HuH-7 (cell line): Measurements from ENCODE around the gene HMX3.
A peak's percentile ranks its signal among the peaks of the same experiment; 100 is the strongest.

Source experiments
- DNase-seq: peaks from one replicate; pipeline ENCODE4 v3.0.0; 2011; ENCODE audit warnings: low spot score

Gene HMX3

DNA sequence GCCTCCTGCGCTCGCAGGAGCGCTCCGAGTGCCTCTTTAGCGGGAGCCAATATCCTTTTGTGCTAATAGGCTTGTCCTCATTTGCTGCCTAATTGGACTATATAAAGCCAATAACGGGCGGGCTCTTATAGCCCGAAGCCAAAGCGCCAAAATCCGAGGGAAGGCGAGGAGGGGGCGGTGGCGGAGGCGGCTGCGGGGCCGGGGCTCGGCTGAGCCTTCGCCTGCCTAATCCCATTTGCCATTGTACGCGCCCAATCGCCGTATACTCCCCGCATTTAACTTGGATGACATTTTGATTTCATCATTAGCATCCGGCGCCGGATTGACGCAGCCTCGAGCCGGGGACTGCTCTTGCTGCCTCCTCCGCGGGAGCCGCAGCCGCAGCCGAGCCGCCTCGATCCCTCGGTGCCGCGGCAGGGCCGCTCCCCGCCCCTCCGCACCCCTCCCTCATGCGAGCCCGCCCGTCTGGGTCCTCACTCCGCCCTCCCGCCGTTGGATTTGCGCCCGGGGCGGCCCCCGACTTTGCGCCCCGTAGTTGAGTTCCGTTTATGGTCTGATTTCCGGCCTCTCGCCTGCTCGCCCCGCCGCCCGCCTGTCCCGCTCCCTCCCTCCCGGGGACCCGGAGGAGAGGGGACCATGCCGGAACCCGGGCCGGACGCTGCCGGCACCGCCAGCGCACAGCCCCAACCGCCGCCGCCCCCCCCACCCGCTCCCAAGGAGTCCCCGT, at the start of gene HMX3:
TSS of gene HMX3 (plus strand) at position 556 of the 727 bp plus-strand sequence. CDS start at position 637, 81 bp downstream.
- peak; percentile 58 for DNase-seq

DNA sequence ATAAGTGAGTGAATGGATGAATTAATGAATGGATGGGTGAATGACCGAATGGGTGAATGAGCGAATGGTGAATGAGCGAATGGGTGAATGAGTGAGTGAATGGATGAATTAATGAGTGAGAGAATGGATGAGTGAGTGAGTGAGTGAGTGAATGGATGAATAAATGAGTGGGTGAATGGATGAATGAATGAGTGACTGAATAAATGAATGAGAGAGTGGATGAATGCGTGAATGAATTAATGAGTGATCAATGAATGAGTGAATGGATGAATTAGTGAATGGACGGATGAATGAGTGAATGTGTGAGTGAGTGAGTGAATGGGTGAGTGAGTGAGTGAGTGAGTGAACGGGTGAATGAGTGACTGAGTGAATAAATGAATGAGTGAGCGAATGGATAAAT, 49.5 kb upstream of the HMX3 start:
- DNase-seq: no peak

DNA sequence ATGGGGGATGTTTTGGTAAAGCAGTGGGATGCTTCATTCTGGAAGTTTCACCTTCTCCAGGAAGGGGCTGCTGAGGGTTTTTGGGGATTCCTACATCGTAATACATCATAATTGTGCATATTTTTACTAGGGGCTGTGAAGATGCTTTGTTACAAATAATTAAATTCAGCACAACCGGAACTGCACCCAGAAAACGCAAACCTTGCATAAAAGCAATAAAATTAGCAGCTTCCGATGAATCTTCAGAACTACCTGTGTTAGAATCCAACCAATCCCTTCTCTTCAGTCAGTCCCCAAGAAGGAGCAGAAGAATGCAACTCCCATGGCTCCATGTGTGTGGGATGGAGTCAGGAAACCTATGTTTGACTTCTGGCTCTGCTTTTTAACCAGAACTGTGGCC, 48.4 kb upstream of the HMX3 start:
- no peak for DNase-seq

DNA sequence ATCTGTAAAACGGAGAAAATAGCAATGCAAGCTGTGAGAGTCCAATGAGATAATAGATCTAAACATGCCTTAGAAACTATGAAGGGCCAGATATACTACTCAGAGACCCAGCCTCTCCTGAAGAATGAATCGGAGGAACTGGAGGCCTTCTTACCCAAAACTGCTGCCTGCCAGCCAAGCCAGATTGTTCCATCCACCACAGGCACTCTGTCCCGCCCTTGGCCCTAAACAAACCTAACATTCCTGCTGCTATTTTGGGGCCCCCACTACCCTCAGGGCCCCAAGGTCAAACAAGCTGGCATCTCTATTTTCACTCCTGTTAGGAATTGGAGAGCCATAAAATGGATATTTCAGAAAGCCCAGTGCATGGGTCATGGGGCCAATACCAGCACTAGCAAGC, 48.0 kb upstream of the HMX3 start:
- DNase-seq: no peak

DNA sequence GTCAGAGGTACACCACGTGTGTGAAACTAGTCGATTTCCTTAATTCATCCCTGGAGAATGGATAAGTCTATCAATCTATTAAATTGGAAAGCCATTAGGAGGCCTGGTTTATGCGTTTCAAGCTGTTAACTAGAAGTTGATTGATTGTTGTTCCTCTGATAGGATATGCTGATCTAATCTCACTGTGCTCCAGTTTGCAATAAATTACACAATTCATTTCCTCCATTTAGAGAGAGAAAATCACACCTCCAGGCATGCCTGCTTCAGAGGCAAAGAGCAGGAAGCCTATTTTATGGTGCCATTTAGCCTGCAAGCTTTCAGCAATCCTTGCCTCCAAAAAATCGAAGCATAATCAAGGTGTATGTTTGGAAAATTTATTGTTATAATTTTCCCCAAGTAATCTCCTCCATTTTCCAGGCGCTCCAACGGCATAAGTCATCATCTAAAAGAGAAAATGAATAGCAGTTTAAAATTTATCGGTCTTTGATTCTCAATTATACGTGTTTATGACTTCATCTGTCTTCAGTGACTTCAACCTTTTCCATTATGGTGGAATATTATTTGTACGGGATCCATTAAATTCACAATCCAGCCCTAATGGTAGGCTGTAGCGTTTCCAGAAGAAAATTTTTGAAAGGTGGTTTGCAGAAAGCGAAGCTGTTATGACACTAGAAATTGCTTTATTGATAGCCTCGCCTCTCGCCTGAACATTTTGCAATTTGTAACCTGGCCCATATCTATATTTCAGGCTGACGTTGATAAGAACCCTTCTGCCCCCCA, 42.9 kb upstream of the HMX3 start:
- DNase-seq: no peak

DNA sequence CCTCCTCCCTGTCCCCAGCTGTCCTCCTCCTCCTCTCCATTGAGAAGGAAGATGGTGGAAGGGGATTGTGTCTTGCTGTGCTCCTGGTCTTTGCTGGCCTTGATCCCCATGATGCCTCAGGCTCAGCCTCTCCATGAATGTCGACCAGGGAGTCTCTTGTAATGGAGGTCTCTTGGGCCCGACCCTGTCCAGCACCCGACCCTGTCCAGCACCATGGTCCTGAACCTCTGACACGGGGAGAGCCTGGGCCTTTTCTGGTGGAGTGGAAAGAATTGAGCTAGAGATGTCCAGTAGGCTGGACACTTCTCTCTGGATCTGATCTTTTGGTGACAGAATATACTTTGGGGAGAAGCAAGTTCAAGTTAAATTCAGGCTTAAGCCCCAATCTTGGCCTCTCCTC, 42.3 kb upstream of the HMX3 start:
- DNase-seq: no peak

DNA sequence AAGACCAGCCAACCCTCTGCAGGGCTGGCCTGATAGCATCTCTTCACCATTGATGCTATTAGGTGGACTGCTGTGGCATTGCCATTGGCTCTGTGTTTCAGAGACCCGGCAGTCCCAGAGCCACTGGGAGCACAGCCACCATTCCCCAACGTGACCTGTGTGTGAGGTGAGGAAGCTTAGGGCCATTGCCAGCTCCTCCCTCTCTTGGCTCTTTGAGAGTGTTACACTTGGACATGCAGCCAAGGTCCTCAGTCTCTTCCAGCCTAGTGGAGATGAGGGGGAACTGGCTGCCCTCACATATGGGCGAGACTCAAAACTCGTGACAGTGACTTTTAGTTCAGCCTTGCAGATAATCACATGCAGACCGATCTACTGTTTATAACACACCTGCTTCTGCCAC, 39.3 kb upstream of the HMX3 start:
- no peak for DNase-seq

DNA sequence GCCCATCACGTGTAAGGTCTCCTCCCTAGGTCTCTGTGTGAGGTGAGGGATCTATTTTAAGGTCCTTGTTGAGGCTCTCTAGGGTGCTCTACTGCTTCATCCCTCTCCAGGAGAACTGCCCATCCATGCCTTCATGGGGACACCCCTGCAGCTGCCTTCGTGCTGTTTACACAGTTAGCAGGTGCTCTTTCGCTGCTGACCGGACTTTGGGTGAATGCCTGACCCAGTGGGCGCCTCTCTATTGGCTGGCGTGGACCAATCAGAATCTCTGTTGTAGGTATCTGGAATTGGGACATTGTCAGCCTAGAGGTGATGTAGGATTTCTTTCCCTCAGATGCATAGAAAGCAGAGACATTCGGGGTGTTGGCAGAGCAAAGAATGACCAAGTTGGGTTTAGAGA, 38.7 kb upstream of the HMX3 start:
- no peak for DNase-seq

DNA sequence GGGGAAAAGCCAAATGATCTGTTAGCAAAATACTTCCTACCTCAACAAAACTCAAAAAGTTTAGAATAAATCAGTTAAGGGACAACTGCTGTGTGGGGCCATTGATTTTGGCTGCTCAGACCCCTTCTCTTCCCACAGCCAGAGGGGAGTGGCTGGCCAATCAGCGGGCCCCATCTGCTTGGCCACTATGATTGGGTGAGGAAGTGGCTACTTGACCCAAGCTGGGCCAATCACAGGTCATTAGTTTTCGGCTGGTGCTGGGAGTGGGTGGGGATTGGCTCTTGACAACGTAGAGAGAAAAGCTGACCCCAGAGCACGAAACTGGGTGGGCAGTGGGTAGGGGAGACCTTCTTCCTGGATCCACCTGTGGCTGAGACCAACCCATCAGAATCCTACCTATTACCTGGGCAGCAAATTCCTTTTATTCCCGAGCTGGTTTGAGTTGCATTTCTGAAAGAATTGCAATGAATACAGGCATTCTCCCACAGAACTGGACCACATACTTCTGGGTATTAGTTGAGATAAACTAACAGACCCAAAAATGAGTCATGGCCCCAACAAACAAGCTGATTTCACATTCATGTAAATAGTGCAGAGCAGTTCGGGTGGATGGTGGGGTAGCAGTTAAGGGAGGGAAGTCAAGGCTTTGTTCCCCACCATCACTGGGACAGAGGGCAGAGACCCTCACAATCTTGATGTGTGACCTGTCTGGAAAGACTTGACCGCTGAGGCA, 35.6 kb upstream of the HMX3 start:
- no peak for DNase-seq

DNA sequence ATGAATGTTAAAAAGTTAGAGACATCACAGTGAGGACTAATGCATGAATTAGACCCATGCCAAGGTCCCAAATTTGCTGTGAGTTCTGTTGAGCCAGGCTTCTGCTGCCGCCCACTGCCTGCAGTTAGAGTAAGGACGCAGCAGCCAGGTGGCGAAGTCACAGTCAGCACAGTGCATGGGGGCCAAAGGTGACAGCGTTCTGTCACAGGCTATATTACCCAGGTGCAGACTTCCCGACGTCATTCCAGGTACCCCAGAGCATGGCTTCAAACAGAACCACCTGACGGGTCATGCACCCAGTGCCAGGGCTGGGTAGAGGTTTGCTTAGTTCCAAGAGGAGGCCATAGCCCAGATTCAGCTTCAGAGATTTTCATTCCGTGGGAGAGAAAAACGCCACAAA, 33.9 kb upstream of the HMX3 start:
- no peak for DNase-seq

DNA sequence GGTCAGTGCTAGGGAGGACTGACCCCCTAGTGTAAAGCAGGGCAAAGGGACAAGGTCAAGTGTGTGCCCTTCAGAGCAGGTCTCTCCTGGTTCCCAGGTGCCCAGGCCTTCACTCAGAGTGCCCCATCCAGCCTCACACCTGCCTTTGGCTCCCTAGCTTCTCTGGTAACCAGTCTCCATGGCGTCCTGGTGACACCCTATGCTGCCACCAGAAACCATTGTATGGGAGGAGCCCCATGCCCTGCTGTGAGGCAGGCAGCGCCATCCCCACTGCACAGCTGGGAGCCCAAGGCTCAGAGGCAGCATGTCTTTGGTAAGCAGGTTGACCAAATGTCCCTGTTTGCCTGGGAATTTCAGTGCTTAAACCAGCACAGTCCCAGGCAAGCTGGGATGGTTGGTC, 33.1 kb upstream of the HMX3 start:
- no peak for DNase-seq

DNA sequence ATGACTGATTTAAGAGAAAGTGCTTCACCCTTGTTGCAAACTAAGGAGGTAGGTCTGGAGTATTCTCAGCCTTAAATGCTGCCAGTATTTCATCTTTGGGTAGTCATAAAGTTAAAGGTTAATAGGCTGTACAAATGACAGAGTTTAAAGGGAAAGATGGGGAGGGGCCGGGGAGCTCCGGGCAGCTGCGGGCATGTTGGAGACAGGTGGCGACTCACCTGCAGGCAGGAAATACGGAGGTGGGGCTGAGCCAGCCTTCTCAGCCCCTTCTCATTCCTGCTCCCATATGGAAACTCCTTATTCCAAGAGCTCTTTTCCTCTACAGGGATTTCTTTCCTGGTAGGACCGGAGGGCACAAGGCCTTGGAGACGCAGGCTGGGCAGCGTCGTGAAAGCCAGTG, 31.8 kb upstream of the HMX3 start:
- no peak for DNase-seq

DNA sequence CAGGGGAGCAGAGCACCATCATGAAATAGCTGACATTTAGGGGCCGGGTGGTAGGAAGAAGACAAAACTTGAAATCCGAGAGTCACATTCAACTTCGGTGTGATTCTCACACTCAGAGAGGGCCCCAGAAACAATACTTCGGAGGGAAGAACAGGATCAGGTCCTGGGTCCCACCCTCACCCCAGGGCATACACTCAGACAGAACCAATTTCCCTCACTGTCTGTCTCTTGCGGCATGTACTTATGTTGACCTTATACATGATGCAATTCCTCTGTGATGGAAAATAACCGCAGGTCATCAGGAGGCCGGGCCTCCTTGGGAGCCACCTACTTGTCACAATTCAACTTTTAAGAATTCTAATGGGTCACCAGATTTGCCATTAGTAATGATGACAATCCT, 26.3 kb upstream of the HMX3 start:
- DNase-seq: peak; percentile 31

DNA sequence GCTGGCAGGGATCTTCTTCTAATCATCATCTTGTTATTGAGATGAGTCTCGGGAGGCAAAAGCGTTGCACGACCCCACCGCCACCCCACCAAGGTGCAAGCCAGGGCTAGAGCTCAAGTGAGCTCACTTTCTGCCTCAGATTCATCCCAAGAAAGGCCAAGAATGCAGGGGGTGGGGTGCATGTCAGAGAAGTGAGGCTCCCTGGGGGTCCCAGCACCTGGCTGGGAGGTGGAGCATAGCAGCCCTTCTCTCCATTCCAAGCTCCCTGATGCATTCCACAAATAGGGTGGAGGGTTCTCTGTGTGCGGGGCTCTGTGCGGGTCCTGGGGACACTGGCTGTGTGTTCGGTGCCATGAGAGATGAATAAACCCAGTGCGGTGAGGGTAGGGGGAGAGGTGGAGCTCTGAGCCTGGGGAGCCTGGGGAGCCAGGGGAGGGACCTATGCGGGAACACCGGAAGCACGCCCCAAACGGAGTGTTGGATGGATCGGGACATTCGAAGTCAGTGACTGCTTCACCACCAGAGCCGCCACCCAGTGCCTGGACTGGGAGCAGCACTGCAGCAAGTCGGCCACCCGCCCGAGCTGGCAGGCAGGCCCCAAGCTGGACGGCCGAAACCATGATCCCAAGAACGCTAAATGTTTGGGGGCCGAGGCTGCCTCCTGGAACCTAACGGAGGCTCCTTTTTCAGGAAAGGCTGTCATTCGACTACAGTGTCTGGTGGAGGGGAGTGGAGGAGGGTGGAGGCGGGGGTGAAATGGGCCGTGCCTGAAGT, 17.9 kb upstream of the HMX3 start:
- no peak for DNase-seq

DNA sequence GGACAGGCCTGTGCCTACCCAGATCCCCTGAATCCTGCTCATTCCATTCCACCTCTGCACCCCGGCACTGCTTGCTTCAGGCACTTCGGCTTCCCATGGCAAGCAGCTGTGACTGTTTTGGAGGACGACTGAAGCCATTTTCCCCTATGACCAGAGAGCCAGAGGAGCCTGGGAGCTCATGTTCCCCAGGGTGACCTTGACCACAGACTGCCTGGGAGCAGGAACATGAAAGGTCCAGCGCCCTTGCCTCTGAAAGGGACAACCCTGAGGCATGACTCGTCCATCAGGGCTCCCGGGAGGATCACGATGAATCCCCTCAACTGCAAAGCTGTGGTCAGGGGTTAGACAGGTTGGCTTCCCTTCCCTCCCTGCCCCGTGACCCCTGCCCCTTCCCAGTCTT, 16.7 kb upstream of the HMX3 start:
- DNase-seq: no peak

DNA sequence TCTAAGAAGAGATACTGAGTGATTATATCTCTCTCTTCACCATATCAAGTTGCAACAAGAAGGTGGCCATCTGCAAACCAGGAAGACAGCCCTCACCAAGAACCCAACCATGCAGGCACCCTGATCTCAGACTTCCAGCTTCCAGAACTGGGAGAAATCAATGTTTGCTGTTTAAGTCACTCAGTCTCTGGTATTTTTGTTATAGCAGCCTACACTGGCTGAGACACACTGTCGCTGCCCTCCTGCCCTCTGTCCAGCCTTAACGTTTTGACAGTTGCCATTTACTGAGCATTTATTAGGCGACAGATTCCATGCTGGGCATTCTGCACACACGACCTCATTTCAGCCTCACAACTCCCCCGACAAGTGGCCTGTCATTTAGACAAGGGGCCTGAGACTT, 9.5 kb upstream of the HMX3 start:
- no peak for DNase-seq

DNA sequence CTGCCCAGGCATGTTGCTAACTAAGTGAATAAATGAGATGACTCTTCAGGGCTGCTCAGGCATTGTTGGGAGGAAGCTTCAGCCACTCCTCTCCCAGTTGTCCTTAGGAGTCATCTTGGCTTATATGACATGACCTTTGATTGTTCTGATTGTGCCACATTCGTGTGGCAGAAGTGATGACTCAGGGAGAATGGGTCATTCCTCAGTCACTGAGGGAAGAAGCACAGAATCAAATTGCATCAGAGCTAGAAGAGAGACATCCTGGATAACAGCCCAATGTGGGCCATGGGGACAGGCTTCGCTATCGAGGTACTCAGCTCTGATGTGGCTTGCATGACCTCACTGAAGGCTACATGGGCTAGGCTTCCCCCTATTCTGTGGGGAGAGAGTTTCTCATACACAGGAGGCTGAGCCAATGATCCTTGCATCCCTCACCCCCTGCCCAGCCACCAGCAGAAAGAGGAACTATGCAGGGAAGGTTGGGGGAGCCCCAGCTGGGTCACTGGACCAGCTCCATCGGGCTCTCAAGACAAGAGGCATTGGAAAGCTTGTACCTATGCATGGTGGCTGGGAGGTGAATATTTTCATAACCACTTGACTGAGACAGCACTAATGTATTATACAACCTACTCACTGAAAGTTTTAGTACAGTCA, 6.0 kb upstream of the HMX3 start:
- no peak for DNase-seq

DNA sequence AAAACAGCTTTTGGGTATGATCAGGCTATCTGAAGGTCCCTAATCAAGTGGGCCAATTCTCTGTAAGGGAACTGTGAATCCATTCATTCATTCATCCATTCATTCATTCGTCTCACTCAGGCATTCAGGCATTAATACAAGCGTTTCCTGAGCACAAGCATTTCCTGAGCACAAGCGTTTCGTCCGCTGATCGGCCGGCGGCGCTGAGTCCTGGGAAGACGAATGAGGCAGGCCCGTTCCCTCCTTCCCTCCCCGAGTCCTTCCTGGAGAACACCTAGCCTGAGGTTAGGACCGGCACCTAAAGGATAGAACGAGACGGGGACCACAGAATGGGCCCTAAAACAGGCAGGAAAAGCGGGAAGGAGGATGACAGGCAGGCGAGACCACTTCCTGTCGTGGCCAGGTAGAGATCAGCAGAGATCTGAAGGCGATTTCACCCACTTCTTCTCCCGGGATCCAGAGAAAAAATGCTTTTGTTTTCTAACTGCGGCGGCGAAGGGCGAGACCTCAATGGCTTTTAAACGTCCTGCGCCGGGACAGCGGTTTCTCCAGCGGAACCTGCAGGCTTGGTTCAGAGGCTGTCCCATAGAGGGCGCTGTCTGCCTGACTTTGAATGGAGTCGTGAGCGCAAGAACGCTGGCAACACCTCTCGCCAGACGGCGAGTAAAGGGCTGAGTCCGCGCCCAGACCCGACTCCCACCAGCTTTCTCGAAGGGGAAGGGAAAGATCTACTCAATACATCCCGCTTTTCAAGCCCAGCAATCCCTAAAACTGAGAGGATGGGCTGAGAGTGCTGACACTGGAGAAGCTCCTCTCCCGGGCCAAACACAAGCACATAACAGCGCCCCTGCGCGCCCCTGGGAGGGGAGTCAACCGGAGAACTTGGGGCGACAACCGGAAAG, 2.9 kb upstream of the HMX3 start:
- peak; percentile 94 for DNase-seq

DNA sequence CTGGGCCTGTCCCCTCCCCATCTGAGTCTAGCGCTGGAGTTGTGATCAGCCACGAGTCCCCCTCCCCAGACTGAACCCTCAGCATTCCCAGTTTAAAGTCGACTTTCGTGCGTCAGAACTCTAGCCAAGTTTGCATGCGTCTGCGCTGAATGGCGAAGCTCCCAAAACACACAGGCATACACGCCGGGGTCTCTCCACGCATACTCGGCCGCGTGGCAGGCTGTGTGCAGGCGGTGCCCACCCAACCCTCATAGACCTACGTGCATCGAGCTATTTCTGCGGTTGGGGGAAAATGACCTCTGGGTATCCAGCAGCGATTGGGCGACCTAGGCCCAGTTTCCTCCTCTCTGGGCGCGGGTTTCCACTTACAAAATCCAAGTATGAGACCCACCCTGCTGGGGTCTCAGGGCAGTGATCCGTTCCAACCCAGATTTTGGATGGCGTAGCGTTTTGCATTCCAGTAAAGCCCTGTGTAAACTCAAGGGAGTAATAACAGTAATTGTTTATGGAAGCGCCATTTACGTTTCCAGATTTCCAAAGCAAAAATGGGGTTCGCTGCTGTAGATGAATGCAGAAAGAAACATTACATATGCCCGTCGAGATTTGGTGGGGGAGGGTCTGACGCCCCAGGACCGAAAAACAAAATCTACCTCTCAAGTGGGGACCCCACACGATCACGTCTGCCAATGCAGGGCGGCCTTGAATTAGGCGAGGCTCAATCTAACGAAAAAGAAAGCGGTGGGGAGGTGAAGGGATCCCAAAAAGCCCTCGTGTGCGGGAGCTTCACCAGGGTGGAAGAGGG, 2.0 kb upstream of the HMX3 start:
- DNase-seq: no peak
